Epithelial cell of alveolus of lung (primary cell): ENCODE measurements around the gene AHR. TPM values are rescaled to one million over a fixed set of nuclear protein-coding genes. Genes with fewer than 3 reads are reported as not detected.

Experiments
- total RNA-seq: library from RNA; depleted of rRNA; stranded (reverse); fragments of >200 nt; gene quantifications from 2 replicates; pipeline ENCODE4 v1.2.1, GENCODE V29; 2015

AHR gene
- 60.8 and 200 TPM in 2 replicates for total RNA-seq

GRCh38 chr7:17298102-17298839, at the start of gene AHR:
TSS of gene AHR (plus strand) at chr7:17298652. CDS start at chr7:17299265, 613 bp downstream.

